HEK293T (cell line): ENCODE results near the gene CAPN11.

Source experiments
- BHLHE40 ChIP-seq: fragments of 450-650 bp; IDR thresholded peaks from 2 replicates; pipeline ENCODE4 v1.6.1; 2016; ENCODE audit warnings: mild to moderate bottlenecking, moderate library complexity, borderline replicate concordance
- ELF4 ChIP-seq: fragments of 450-650 bp; IDR thresholded peaks from 2 replicates; pipeline ENCODE4 v1.6.1; 2017; ENCODE audit warnings: antibody characterized with exemption
- FOXK2 ChIP-seq: fragments of 450-650 bp; IDR thresholded peaks from 2 replicates; pipeline ENCODE4 v1.6.1; 2016; ENCODE audit warnings: mild to moderate bottlenecking
- FOXM1 ChIP-seq: fragments of 450-650 bp; IDR thresholded peaks from 2 replicates; pipeline ENCODE4 v1.6.1; 2017; ENCODE audit warnings: mild to moderate bottlenecking, borderline replicate concordance
- SP1 ChIP-seq: fragments of 450-650 bp; IDR thresholded peaks from 2 replicates; pipeline ENCODE4 v1.6.1; 2017

GRCh38 chr6:44135875-44136274 lies 22.7 kb upstream of the CAPN11 start:
- no peak for TF ChIP-seq BHLHE40
- no peak for TF ChIP-seq FOXK2
- TF ChIP-seq ELF4: no peak
- no peak for TF ChIP-seq FOXM1
- no peak for TF ChIP-seq SP1
